GM10248 (cell line): ENCODE results near the gene BCKDK.

Experiments used
- CTCF ChIA-PET: fragments of 300-600 bp; sonication (Branson Sonifier 250); formaldehyde crosslinking; extraction: SDS; loops from one replicate; lab custom pipeline; 2021; ENCODE audit warnings: antibody characterized with exemption; lab: Yijun Ruan, JAX
- POLR2A ChIA-PET: fragments of 350-650 bp; sonication (Branson Sonifier 250); formaldehyde crosslinking; extraction: SDS; loops from one replicate; lab custom pipeline; 2020; ENCODE audit warnings: antibody characterized with exemption; lab: Yijun Ruan, JAX
- DNase-seq: peaks from one replicate; pipeline ENCODE4 v3.0.0; 2012; ENCODE audit errors: extremely low spot score
- TF ChIP-seq, protein P1 (sequence below): IDR thresholded peaks from 2 replicates; pipeline ENCODE4 v1.5.1; 2012; ENCODE audit warnings: mild to moderate bottlenecking, low read depth; ENCODE audit errors: extremely low read depth, missing control alignments, control extremely low read depth

Gene BCKDK

DNA sequence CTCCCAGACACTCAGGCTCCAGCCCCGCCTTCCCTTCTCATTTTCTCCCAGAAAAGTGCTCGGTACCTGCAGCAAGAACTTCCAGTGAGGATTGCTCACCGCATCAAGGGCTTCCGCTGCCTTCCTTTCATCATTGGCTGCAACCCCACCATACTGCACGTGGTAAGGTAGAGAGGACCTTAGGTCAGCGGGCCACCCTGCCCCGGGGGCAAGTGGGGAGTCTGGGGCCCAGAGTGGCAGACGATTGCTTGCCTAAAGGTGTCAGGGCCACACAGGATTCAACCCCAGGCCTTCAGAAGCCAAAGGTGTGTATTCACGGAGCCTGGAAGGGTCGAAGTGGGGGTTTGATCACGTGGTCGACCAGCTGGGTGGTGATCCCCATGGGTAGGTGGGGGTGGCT lies 1.4 kb downstream of the BCKDK start:
- TF ChIP-seq, protein P1, sequence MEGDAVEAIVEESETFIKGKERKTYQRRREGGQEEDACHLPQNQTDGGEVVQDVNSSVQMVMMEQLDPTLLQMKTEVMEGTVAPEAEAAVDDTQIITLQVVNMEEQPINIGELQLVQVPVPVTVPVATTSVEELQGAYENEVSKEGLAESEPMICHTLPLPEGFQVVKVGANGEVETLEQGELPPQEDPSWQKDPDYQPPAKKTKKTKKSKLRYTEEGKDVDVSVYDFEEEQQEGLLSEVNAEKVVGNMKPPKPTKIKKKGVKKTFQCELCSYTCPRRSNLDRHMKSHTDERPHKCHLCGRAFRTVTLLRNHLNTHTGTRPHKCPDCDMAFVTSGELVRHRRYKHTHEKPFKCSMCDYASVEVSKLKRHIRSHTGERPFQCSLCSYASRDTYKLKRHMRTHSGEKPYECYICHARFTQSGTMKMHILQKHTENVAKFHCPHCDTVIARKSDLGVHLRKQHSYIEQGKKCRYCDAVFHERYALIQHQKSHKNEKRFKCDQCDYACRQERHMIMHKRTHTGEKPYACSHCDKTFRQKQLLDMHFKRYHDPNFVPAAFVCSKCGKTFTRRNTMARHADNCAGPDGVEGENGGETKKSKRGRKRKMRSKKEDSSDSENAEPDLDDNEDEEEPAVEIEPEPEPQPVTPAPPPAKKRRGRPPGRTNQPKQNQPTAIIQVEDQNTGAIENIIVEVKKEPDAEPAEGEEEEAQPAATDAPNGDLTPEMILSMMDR: no peak
- no peak for DNase-seq
- POLR2A ChIA-PET: no interaction called here
- CTCF ChIA-PET: interaction anchor here (0.6 to 2.5 kb wide), 2 partner anchors 9 to 33 kb away, joined by 3 to 7 read pairs; no protein-coding TSS in a partner anchor

GRCh38 chr16:31110106-31111034 lies 2.2 kb downstream of the BCKDK start:
- POLR2A ChIA-PET: no interaction called here
- no peak for DNase-seq
- TF ChIP-seq, protein P1: no peak
- CTCF ChIA-PET: interaction anchor here (0.6 to 2.5 kb wide), 2 partner anchors 10 to 32 kb away, joined by 3 to 7 read pairs; no protein-coding TSS in a partner anchor

DNA sequence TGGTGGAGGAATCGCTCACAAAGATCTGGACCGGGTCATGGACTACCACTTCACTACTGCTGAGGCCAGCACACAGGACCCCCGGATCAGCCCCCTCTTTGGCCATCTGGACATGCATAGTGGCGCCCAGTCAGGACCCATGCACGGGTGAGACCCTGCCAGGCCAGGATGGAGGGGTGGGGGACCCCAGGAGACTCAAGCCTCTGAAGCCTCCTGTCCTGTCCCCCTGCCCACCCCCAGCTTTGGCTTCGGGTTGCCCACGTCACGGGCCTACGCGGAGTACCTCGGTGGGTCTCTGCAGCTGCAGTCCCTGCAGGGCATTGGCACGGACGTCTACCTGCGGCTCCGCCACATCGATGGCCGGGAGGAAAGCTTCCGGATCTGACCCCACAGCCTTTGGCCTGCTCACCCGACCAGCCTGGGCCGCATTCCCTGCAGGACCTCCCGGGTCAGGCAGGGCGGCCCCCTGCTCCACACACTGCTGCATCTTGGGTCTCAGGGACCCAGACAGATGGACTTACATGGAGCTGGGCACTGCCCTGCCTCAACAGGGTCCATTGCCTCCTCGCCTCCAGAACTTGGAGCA lies 3.8 kb downstream of the BCKDK start:
- DNase-seq: no peak
- POLR2A ChIA-PET: interaction anchor here (2.8 kb wide), 1 partner anchor 68 kb away, joined by 13 read pairs; the partner anchor contains the start of gene FUS
- CTCF ChIA-PET: interaction anchor here (0.8 to 2.5 kb wide), 6 partner anchors 11 to 127 kb away, joined by 3 to 10 read pairs (median 4); partner anchors contain the start of gene HSD3B7
- TF ChIP-seq, protein P1: no peak

- TF ChIP-seq, protein P1: no peak
- ChIA-PET POLR2A (interaction anchor here (2.8 kb wide), 1 partner anchor 67 kb away, joined by 13 read pairs; the partner anchor contains the start of gene FUS), CTCF (interaction anchor here (0.8 to 2.2 kb wide), 2 partner anchors 21 to 29 kb away, joined by 3 to 10 read pairs; no protein-coding TSS in a partner anchor)
- DNase-seq: no peak
Measured at GRCh38 chr16:31112711-31113110, 4.5 kb downstream of the BCKDK start.

DNA sequence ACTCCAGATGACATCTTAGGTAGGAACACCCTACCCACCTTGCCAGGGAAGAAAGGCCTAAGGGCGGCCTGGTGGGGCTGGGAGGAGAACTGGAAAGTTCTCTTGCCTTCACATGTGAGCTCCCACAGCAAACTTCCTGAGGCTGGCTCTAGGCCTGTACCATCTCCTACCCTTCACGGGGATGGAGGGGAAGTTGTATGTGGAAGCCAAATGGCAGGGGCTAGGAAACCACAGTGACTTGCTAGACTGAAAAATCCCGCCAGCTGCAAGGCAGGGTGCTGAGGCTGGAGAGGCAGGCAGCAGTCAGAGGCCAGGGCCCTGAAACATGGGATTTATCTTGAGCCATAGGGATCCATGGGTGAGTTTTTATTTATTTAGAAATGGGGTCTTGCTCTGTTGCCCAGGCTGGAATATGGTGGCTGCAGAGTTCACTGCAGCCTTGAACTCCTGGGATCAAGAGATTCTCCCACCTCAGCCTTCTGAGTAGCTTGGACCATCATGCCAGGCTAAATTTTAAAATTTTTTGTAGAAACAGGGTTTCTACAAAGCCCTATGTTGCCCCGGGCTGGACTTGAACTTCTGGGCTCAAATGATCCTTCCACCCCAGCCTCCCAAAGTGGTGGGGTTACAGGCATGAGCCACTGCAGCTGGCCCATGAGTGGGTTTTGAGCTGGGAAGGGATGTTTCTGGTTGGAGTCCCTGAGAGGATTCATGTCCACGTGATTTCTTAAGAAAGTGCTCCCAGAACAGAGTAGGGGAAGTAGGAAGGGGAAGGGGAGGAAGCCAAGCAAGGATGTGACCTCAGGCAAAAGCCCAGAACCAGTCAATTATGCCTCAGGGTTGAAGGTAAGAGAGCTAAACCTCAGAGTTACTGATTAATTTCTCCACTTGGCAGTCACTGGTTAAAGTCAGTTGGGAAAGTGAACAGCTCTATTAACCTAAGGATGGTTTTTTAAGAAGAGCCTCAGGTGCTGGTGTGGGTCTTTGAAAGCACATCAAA lies 5.2 kb downstream of the BCKDK start:
- TF ChIP-seq, protein P1: no peak
- no peak for DNase-seq
- ChIA-PET POLR2A (interaction anchor here (2.8 kb wide), 1 partner anchor 67 kb away, joined by 13 read pairs; the partner anchor contains the start of gene FUS), CTCF (interaction anchor here (1.1 to 2.2 kb wide), 3 partner anchors 14 to 129 kb away, joined by 3 to 10 read pairs (median 6); no protein-coding TSS in a partner anchor)
